Fibroblast of lung (primary cell): ENCODE results near the gene ARHGAP42.

Experiments used
- CTCF ChIP-seq, 2 donors: IDR thresholded peaks in 1 of 2; conservative IDR thresholded peaks in 1 of 2; 1 replicate in 1 of 2; 2 replicates in 1 of 2; pipeline ENCODE4 v1.5.1; 2011 to 2012; ENCODE audit warnings: low read length in 2 of 2, control low read depth in 1 of 2, inconsistent platforms in 1 of 2, low read depth in 1 of 2, mild to moderate bottlenecking in 1 of 2
- EZH2 ChIP-seq: IDR thresholded peaks from 2 replicates; pipeline ENCODE4 v1.5.1; 2012; ENCODE audit warnings: low read length, control low read depth, mild to moderate bottlenecking; ENCODE audit errors: missing control alignments

DNA sequence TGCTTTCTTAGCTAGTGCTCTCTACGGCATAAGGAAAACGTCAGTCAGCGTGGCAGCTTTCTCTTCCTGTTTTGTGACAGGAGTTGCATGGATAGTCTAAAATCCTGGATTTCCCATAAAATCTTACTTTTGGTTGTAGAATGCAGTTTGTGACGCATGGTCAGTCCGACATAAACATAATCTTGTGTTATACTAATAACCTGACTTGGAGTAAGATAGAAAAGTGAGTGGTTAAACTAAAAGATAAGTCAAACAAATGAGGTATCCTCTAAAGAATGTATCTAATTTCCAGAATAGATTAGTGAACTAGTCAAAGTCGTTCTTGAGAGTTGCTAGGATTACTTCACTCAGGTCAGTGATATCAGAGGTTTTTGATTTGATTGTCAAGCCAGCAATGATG, 285.0 kb downstream of the ARHGAP42 start:
- no peak for TF ChIP-seq CTCF (conservative IDR thresholded peaks at IDR 0.05 in 1 of 2, IDR thresholded peaks at IDR 0.05 in 1 of 2; ENCODE audit: low read depth in 1 of 2, low read length in 2 of 2)
- no peak for TF ChIP-seq EZH2
